K562 (cell line): ENCODE data around the gene FMN1. TPM values are rescaled to one million over a fixed set of nuclear protein-coding genes. Genes with fewer than 3 reads are reported as not detected.

Experiments used
- ATAC-seq: fragments of 200-7000 bp; cut with Tn5 transposase; 3 replicates; pipeline ENCODE4 v1.9.1; 2020; ENCODE audit warnings: moderate library complexity
- BruUV-seq: library from RNA; stranded (reverse); fragments of 400-500 nt; replicated peaks from 2 replicates; lab custom pipeline; 2021; lab: Mats Ljungman, UMichigan
- CTCF ChIA-PET: fragments of 300-600 bp; formaldehyde crosslinking; extraction: SDS; loops from one replicate; lab custom pipeline; 2021; ENCODE audit warnings: low intra/inter-chr PET ratio; lab: Yijun Ruan, JAX
- POLR2A ChIA-PET: fragments of 300-600, 350-650 bp; sonication (Branson Sonifier 250); formaldehyde crosslinking; extraction: SDS; loops from one replicate; lab custom pipeline; 2021; ENCODE audit warnings: antibody characterized with exemption, inconsistent platforms; lab: Yijun Ruan, JAX
- DNase-seq, 4 experiments: peaks; one replicate each; pipeline versions ENCODE4 v3.0.0 to v3.0.0-alpha.2; 2011 to 2018; ENCODE audit warnings: low spot score in 3 of 4, mixed read lengths in 3 of 4; ENCODE audit errors: extremely low read depth in 1 of 4
- FAIRE-seq: peaks from 2 replicates; lab custom pipeline; 2011; peaks lifted over from hg19 to GRCh38; lab: Jason Lieb, UNC
- H2AFZ ChIP-seq: 2 replicates; pipeline ENCODE4 v1.6.0; 2011; ENCODE audit warnings: low read depth, low read length, control low read depth, inconsistent platforms
- H3K27ac ChIP-seq: fragments of 200-600 bp; 3 replicates; pipeline ENCODE4 v1.8.0; 2011; ENCODE audit warnings: low read depth, mild to moderate bottlenecking, control low read depth, inconsistent platforms, low read length, moderate library complexity, mixed read lengths; ENCODE audit errors: extremely low read depth
- H3K27me3 ChIP-seq, 2 experiments: fragments of 300-600 bp in 1 of 2; 2 replicates in 1 of 2; 3 replicates in 1 of 2; pipeline versions ENCODE4 v1.6.0 to v1.8.0; 2011; ENCODE audit warnings: inconsistent platforms in 2 of 2, low read length in 2 of 2, mild to moderate bottlenecking in 1 of 2, mixed read lengths in 1 of 2, moderate library complexity in 1 of 2; ENCODE audit not compliant: control insufficient read depth in 2 of 2, insufficient read depth in 2 of 2
- H3K36me3 ChIP-seq: fragments of 300-600 bp; 3 replicates; pipeline ENCODE4 v1.8.0; 2011; ENCODE audit warnings: mild to moderate bottlenecking, low read length, inconsistent platforms; ENCODE audit not compliant: control insufficient read depth, insufficient read depth
- H3K4me1 ChIP-seq, 2 experiments: fragments of 200-600 bp in 1 of 2; replicated peaks in 1 of 2; 2 replicates in 1 of 2; 3 replicates in 1 of 2; pipeline versions ENCODE4 v1.5.1 to v1.8.0; 2011; ENCODE audit warnings: inconsistent platforms in 2 of 2, low read length in 2 of 2, mild to moderate bottlenecking in 1 of 2, mixed read lengths in 1 of 2, moderate library complexity in 1 of 2; ENCODE audit not compliant: control insufficient read depth in 2 of 2, insufficient read depth in 2 of 2
- H3K4me2 ChIP-seq: 2 replicates; pipeline ENCODE4 v1.6.1; 2011; ENCODE audit warnings: low read length, control low read depth, inconsistent platforms, mixed read lengths; ENCODE audit not compliant: insufficient read depth
- H3K4me3 ChIP-seq: fragments of 200-600 bp; sonication (generic), shearing (Covaris generic); 2 replicates; pipeline ENCODE4 v1.5.1; 2016; ENCODE audit warnings: control low read depth, inconsistent platforms
- H3K79me2 ChIP-seq: fragments of 200-600 bp; 3 replicates; pipeline ENCODE4 v1.8.0; 2011; ENCODE audit warnings: low read length, inconsistent platforms; ENCODE audit not compliant: control insufficient read depth, insufficient read depth
- H3K9ac ChIP-seq, 2 experiments: 2 replicates each; pipeline versions ENCODE4 v1.6.0 to v1.6.1; 2011; ENCODE audit warnings: low read depth in 2 of 2, low read length in 2 of 2, control low read depth in 1 of 2, inconsistent platforms in 1 of 2, mild to moderate bottlenecking in 1 of 2, mixed read lengths in 1 of 2; ENCODE audit not compliant: insufficient read depth in 1 of 2
- H3K9me1 ChIP-seq: one replicate; pipeline ENCODE4 v1.6.0; 2011; ENCODE audit warnings: inconsistent platforms, mild to moderate bottlenecking, low read length, moderate library complexity; ENCODE audit not compliant: control insufficient read depth, insufficient read depth
- H3K9me3 ChIP-seq: replicated peaks from 2 replicates; pipeline ENCODE4 v1.5.1; 2011; ENCODE audit warnings: low read depth, low read length, inconsistent platforms; ENCODE audit not compliant: control insufficient read depth, insufficient read depth
- H4K20me1 ChIP-seq: replicated peaks from 2 replicates; pipeline ENCODE4 v1.6.1; 2011; ENCODE audit warnings: low read length, inconsistent platforms, mixed read lengths; ENCODE audit not compliant: control insufficient read depth, insufficient read depth
- LEF1 ChIP-seq: fragments of 450-650 bp; IDR thresholded peaks from 2 replicates; pipeline ENCODE4 v1.6.1; 2016; ENCODE audit warnings: mild to moderate bottlenecking
- MEF2A ChIP-seq: IDR thresholded peaks from 2 replicates; pipeline ENCODE4 v1.6.1; 2011; ENCODE audit warnings: low read depth, mild to moderate bottlenecking, low read length, moderate library complexity; ENCODE audit not compliant: control insufficient read depth
- NUFIP1 ChIP-seq: fragments of 450-650 bp; IDR thresholded peaks from 2 replicates; pipeline ENCODE4 v1.6.1; 2018; ENCODE audit not compliant: partially characterized antibody
- WGBS: fragments of 100-300 bp; shearing (Covaris generic); methylation state at CpG from one replicate; pipeline ENCODE4 v1.1.6; 2016; ENCODE audit warnings: low coverage, mixed read lengths; ENCODE audit not compliant: insufficient coverage; ENCODE audit errors: missing lambda C conversion rate; 5-methylcytosine and 5-hydroxymethylcytosine counted together
- in situ Hi-C: fragments of 300-500 bp; cut with MboI; formaldehyde crosslinking; loops from 4 replicates; pipeline ENCODE4 v1.15.0; 2018; ENCODE audit warnings: inconsistent platforms, mixed read lengths
- intact Hi-C: fragments of 100-400 bp; cut with micrococcal nuclease; formaldehyde crosslinking; loops from 2 replicates; pipeline ENCODE4 v1.14.2; 2022
- polyA plus RNA-seq, 8 experiments: library from polyadenylated mRNA; depleted of rRNA in 4 of 8; stranded (reverse) in 5 of 8; unstranded in 3 of 8; fragments of >200 nt; fragmentation: Nextera tagmentation in 2 of 8; fragmentation: Illumina TruSeq in 1 of 8; extraction: Ambion mirVana in 2 of 8; extraction: Trizol in 1 of 8; gene quantifications; 2 replicates each; pipeline versions ENCODE4 v1.2.1 to v1.2.3, GENCODE V29; 2011 to 2014; ENCODE audit warnings: inconsistent platforms in 1 of 8, missing spikeins in 1 of 8
- total RNA-seq, 7 experiments: library from RNA; depleted of rRNA in 6 of 7; stranded (reverse); fragments of >200 nt in 6 of 7; fragmentation: Illumina TruSeq in 2 of 7; extraction: Trizol in 2 of 7; gene quantifications; 2 replicates each; pipeline versions ENCODE4 v1.2.1 to v1.2.3, GENCODE V29; 2011 to 2021; ENCODE audit warnings: low replicate concordance in 1 of 7
- TF ChIP-seq, protein P1 (sequence below): sonication (generic); formaldehyde crosslinking; IDR thresholded peaks from 2 replicates; pipeline ENCODE4 v1.8.1; 2023; ENCODE audit warnings: mild to moderate bottlenecking, missing genetic modification reagents
- TF ChIP-seq, protein P2 (sequence below): fragments of 450-650 bp; IDR thresholded peaks from 2 replicates; pipeline ENCODE4 v1.6.1; 2016; ENCODE audit warnings: low read depth, mild to moderate bottlenecking, moderate library complexity

The FMN1 gene
- total and polyA plus RNA-seq, 9 of the 15 experiments (the other 6 are each of a cell fraction or from before 2014, with no cell fraction given), result 0.03 to 0.07 (median 0.04) TPM; not detected in 6

DNA sequence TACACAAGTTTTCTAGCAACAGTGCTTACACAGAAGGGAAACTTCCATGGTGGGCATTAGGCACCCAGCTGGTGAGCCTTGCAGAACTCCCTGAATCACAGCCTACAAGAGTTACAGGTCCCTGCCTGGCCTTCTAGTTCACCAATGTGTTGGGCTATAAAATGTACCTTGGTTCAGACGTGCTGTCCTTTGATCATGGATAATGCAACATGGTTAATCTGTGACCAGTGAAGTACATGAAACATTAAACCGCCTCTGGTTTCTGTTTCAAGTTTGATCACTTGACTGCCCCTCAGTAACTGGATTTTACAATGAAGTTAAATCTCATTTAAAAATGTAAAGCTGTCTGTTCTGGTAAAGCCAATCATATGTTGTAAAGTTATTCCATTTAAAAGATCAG lies 51.8 kb downstream of the FMN1 start:
- no TSS peak for BruUV-seq
- Histone ChIP-seq H3K9ac (no peak overlapping the region), H3K9me3 (no peaks in the 10 kb centered on the region), H3K27ac (no peak overlapping the region), H4K20me1 (no peaks in the 10 kb centered on the region), H3K9me1 (no peaks in the 10 kb centered on the region), H3K4me3 (no peak overlapping the region), H3K36me3 (no peaks in the 10 kb centered on the region), H3K79me2 (no peaks in the 10 kb centered on the region), H3K27me3 (no peaks in the 10 kb centered on the region; a peak in 2 of 5 replicates), H3K4me2 (no peak overlapping the region), H2AFZ (no peak overlapping the region), H3K4me1 (no peaks in the 10 kb centered on the region)
- ChIA-PET CTCF (no interaction called here), POLR2A (no interaction called here)
- in situ Hi-C loops (no loop called here), intact Hi-C loops (no loop called here)
- FAIRE-seq (no peak), ATAC-seq (no peak), DNase-seq (no peak)
- TF ChIP-seq NUFIP1, result no peak
- no peak for TF ChIP-seq MEF2A
- no peak for TF ChIP-seq LEF1
- TF ChIP-seq, protein P1, sequence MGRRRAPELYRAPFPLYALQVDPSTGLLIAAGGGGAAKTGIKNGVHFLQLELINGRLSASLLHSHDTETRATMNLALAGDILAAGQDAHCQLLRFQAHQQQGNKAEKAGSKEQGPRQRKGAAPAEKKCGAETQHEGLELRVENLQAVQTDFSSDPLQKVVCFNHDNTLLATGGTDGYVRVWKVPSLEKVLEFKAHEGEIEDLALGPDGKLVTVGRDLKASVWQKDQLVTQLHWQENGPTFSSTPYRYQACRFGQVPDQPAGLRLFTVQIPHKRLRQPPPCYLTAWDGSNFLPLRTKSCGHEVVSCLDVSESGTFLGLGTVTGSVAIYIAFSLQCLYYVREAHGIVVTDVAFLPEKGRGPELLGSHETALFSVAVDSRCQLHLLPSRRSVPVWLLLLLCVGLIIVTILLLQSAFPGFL, result no peak
- 0% methylated on average over 2 of the region's 2 CpGs for WGBS

DNA sequence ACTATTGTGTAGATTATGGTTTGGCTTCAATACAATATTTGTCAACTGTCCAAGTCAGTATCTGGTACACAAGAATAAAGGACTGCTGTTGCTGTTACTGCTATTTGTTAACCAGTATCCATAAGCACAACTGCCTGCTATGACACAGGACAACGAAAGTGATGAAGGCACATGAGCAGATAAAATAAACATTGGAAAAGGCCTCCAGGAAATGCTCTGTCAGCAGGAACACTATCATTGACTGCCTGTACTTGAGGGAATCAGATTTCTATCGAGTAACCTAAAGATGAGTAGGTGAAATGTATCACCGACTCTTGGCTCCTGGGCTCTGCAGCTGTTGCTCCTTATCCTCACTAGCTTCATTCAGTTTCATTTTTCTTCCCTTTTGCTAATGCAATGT lies 56.5 kb downstream of the FMN1 start:
- no peak overlapping the region for H3K9ac ChIP-seq
- H3K27me3 ChIP-seq, result no peaks in the 10 kb centered on the region
- WGBS, result 0% methylated on average over 3 of the region's 3 CpGs
- TF ChIP-seq, protein P2, sequence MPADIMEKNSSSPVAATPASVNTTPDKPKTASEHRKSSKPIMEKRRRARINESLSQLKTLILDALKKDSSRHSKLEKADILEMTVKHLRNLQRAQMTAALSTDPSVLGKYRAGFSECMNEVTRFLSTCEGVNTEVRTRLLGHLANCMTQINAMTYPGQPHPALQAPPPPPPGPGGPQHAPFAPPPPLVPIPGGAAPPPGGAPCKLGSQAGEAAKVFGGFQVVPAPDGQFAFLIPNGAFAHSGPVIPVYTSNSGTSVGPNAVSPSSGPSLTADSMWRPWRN, result no peak
- no TSS peak for BruUV-seq
- ChIA-PET CTCF (no interaction called here), POLR2A (no interaction called here)
- H3K27ac ChIP-seq, result no peak overlapping the region
- no peak overlapping the region for H3K4me2 ChIP-seq
- H3K9me3 ChIP-seq, result no peaks in the 10 kb centered on the region
- no peaks in the 10 kb centered on the region for H3K79me2 ChIP-seq
- in situ Hi-C loops, result loop anchor here (10.0 kb wide), 1 partner anchor 473 kb away; no protein-coding TSS in a partner anchor
- H3K9me1 ChIP-seq, result no peaks in the 10 kb centered on the region
- no peaks in the 10 kb centered on the region for H4K20me1 ChIP-seq
- no peak for FAIRE-seq
- no peak overlapping the region for H3K4me3 ChIP-seq
- H3K36me3 ChIP-seq, result no peaks in the 10 kb centered on the region
- H2AFZ ChIP-seq, result no peak overlapping the region
- no peaks in the 10 kb centered on the region for H3K4me1 ChIP-seq
- no peak for ATAC-seq
- intact Hi-C loops, result no loop called here
- DNase-seq, result no peak
